Hepatocyte (in vitro differentiated cells): ENCODE results near the gene DCDC2B. TPM values are rescaled to one million over a fixed set of nuclear protein-coding genes. Genes with fewer than 3 reads are reported as not detected.

Experiments
- DNase-seq: peaks from one replicate; pipeline ENCODE4 v3.0.0-alpha.2; 2016; ENCODE audit warnings: low spot score
- H2AFZ ChIP-seq: fragments of 200-600 bp; sonication (generic); 2 replicates; pipeline ENCODE4 v1.6.0; 2016; ENCODE audit warnings: antibody characterized with exemption, mild to moderate bottlenecking
- H3K27ac ChIP-seq: fragments of 200-600 bp; sonication (generic); 2 replicates; pipeline ENCODE4 v1.5.1; 2016; ENCODE audit warnings: mild to moderate bottlenecking
- H3K27me3 ChIP-seq: fragments of 200-600 bp; sonication (generic); 2 replicates; pipeline ENCODE4 v1.6.1; 2016
- H3K36me3 ChIP-seq: fragments of 200-600 bp; sonication (generic); replicated peaks from 2 replicates; pipeline ENCODE4 v1.5.1; 2016; ENCODE audit warnings: low read depth; ENCODE audit not compliant: insufficient read depth
- H3K4me1 ChIP-seq: fragments of 200-600 bp; sonication (generic); 2 replicates; pipeline ENCODE4 v1.5.1; 2016; ENCODE audit warnings: mild to moderate bottlenecking, moderate library complexity; ENCODE audit not compliant: insufficient read depth
- H3K4me2 ChIP-seq: fragments of 200-600 bp; sonication (generic); 2 replicates; pipeline ENCODE4 v1.6.0; 2016
- H3K4me3 ChIP-seq: fragments of 200-600 bp; sonication (generic); 2 replicates; pipeline ENCODE4 v1.5.1; 2016; ENCODE audit warnings: mild to moderate bottlenecking
- H3K79me2 ChIP-seq: fragments of 200-600 bp; sonication (generic); 2 replicates; pipeline ENCODE4 v1.6.0; 2017; ENCODE audit warnings: mild to moderate bottlenecking
- H3K9me2 ChIP-seq: fragments of 200-600 bp; sonication (generic); replicated peaks from 2 replicates; pipeline ENCODE4 v1.6.0; 2017; ENCODE audit warnings: mild to moderate bottlenecking; ENCODE audit not compliant: insufficient read depth
- H3K9me3 ChIP-seq: fragments of 200-600 bp; sonication (generic); 2 replicates; pipeline ENCODE4 v1.5.1; 2016; ENCODE audit warnings: low read depth, mild to moderate bottlenecking
- H4K20me1 ChIP-seq: fragments of 200-600 bp; sonication (generic); 2 replicates; pipeline ENCODE4 v1.6.0; 2016; ENCODE audit warnings: mild to moderate bottlenecking; ENCODE audit not compliant: insufficient read depth, poor library complexity, severe bottlenecking
- CTCF ChIP-seq: fragments of 200-600 bp; sonication (generic); IDR thresholded peaks from 2 replicates; pipeline ENCODE4 v1.5.1; 2016; ENCODE audit warnings: antibody characterized with exemption, mild to moderate bottlenecking; ENCODE audit not compliant: poor library complexity
- EZH2 ChIP-seq: fragments of 200-600 bp; sonication (generic); IDR thresholded peaks from 2 replicates; pipeline ENCODE4 v1.6.1; 2016; ENCODE audit warnings: antibody characterized with exemption, mild to moderate bottlenecking, borderline replicate concordance
- EZH2phosphoT487 ChIP-seq: fragments of 200-600 bp; sonication (generic); IDR thresholded peaks from one replicate; pipeline ENCODE4 v1.6.1; 2018; ENCODE audit warnings: antibody characterized with exemption, mild to moderate bottlenecking, low read depth, moderate library complexity; ENCODE audit not compliant: unreplicated experiment, severe bottlenecking
- WGBS: methylation state at CpG from one replicate; pipeline ENCODE4 v1.1.6; 2016; ENCODE audit warnings: low lambda C conversion rate; ENCODE audit errors: missing lambda C conversion rate; 5-methylcytosine and 5-hydroxymethylcytosine counted together
- polyA plus RNA-seq: library from polyadenylated mRNA; unstranded; fragments of >200 nt; fragmentation: Nextera tagmentation; extraction: Ambion mirVana; gene quantifications from 2 replicates; pipeline ENCODE4 v1.2.1, GENCODE V29; 2016
- total RNA-seq: library from RNA; depleted of rRNA; stranded (reverse); fragments of >200 nt; gene quantifications from 2 replicates; pipeline ENCODE4 v1.2.3, GENCODE V29; 2014

Gene DCDC2B
- total and polyA plus RNA-seq, 2 experiments from 2014 or later: 0.17 TPM; not detected in 1

GRCh38 chr1:32232558-32233304 lies 23.8 kb downstream of the DCDC2B start:
- Histone ChIP-seq H2AFZ (no peak overlapping the region), H4K20me1 (no peaks in the 10 kb centered on the region), H3K27me3 (no peaks in the 10 kb centered on the region), H3K9me2 (no peaks in the 10 kb centered on the region), H3K79me2 (no peaks in the 10 kb centered on the region), H3K36me3 (no peaks in the 10 kb centered on the region), H3K4me3 (no peak overlapping the region), H3K4me1 (no peaks in the 10 kb centered on the region), H3K27ac (no peak overlapping the region), H3K9me3 (no peaks in the 10 kb centered on the region), H3K4me2 (no peak overlapping the region)
- WGBS: 95% methylated on average over 8 of the region's 8 CpGs
- no peak for DNase-seq
- TF ChIP-seq CTCF (no peak), EZH2phosphoT487 (no peak), EZH2 (no peak)

- no peak for DNase-seq
- H3K9me3 ChIP-seq: no peaks in the 10 kb centered on the region
- no peak overlapping the region for H2AFZ ChIP-seq
- 91% methylated on average over 7 of the region's 7 CpGs for WGBS
- no peak for TF ChIP-seq CTCF
- TF ChIP-seq EZH2: no peak
- no peak for TF ChIP-seq EZH2phosphoT487
- no peaks in the 10 kb centered on the region for H3K9me2 ChIP-seq
- H3K4me2 ChIP-seq: no peak overlapping the region
- H3K4me1 ChIP-seq: no peaks in the 10 kb centered on the region
- no peaks in the 10 kb centered on the region for H3K36me3 ChIP-seq
- H4K20me1 ChIP-seq: no peaks in the 10 kb centered on the region
- no peak overlapping the region for H3K4me3 ChIP-seq
- H3K27me3 ChIP-seq: no peaks in the 10 kb centered on the region
- H3K27ac ChIP-seq: no peak overlapping the region
- H3K79me2 ChIP-seq: no peaks in the 10 kb centered on the region
Measured at GRCh38 chr1:32234792-32235191, 25.9 kb downstream of the DCDC2B start.

GRCh38 chr1:32239337-32239736 lies 30.4 kb downstream of the DCDC2B start:
- peaks cover 2% of the 10 kb centered on the region for H3K79me2 ChIP-seq
- H3K36me3 ChIP-seq: no peaks in the 10 kb centered on the region
- H2AFZ ChIP-seq: peak overlapping the region; percentile 94
- no peak for TF ChIP-seq CTCF
- no peak for TF ChIP-seq EZH2
- TF ChIP-seq EZH2phosphoT487: no peak
- H3K9me3 ChIP-seq: no peaks in the 10 kb centered on the region
- peaks cover 4% of the 10 kb centered on the region for H3K4me1 ChIP-seq
- H4K20me1 ChIP-seq: no peaks in the 10 kb centered on the region
- no peak overlapping the region for H3K27ac ChIP-seq
- no peak overlapping the region for H3K4me3 ChIP-seq
- DNase-seq: no peak
- no peaks in the 10 kb centered on the region for H3K27me3 ChIP-seq
- peak overlapping the region; percentile 99 for H3K4me2 ChIP-seq
- H3K9me2 ChIP-seq: no peaks in the 10 kb centered on the region
- WGBS: 54% methylated on average over 4 of the region's 4 CpGs
